Glutamatergic neuron (in vitro differentiated cells): ENCODE data around the gene TMEM250. TPM values are rescaled to one million over a fixed set of nuclear protein-coding genes. Genes with fewer than 3 reads are reported as not detected.

Experiments
- DNase-seq: peaks from one replicate; pipeline ENCODE4 v3.0.0; 2022
- H3K27ac Mint-ChIP-seq: one replicate; pipeline ENCODE4 v1.8.0; 2020; ENCODE audit warnings: mild to moderate bottlenecking, mixed read lengths, inconsistent platforms; ENCODE audit not compliant: unreplicated experiment
- H3K27me3 Mint-ChIP-seq: one replicate; pipeline ENCODE4 v1.8.0; 2020; ENCODE audit warnings: mild to moderate bottlenecking, moderate library complexity, mixed read lengths, inconsistent platforms; ENCODE audit not compliant: unreplicated experiment
- H3K36me3 Mint-ChIP-seq: one replicate; pipeline ENCODE4 v1.8.0; 2020; ENCODE audit warnings: mild to moderate bottlenecking, mixed read lengths, inconsistent platforms; ENCODE audit not compliant: unreplicated experiment
- H3K4me1 Mint-ChIP-seq: one replicate; pipeline ENCODE4 v1.8.0; 2020; ENCODE audit warnings: mild to moderate bottlenecking, low read depth, mixed read lengths, inconsistent platforms; ENCODE audit not compliant: unreplicated experiment
- H3K4me3 Mint-ChIP-seq: one replicate; pipeline ENCODE4 v1.8.0; 2020; ENCODE audit warnings: mild to moderate bottlenecking, mixed read lengths, inconsistent platforms; ENCODE audit not compliant: unreplicated experiment
- H3K9me3 Mint-ChIP-seq: one replicate; pipeline ENCODE4 v1.8.0; 2020; ENCODE audit warnings: mild to moderate bottlenecking, moderate library complexity, mixed read lengths, inconsistent platforms; ENCODE audit not compliant: unreplicated experiment
- total RNA-seq: library from RNA; stranded (reverse); fragmentation: NEBNext Ultra II Directional; extraction: Animal tissue kit (Norgen Biotek cat#: 25700); gene quantifications from one replicate; pipeline ENCODE4 v1.2.1, GENCODE V29; 2021; ENCODE audit not compliant: unreplicated experiment
- TF ChIP-seq, protein P1 (sequence below): fragments of 200-600 bp; sonication (generic); IDR thresholded peaks from one replicate; pipeline ENCODE4 v1.5.0; 2021; ENCODE audit not compliant: partially characterized antibody, unreplicated experiment

The TMEM250 gene
- total RNA-seq, 1 donor from 2014 or later, result 16.0 TPM

- no peak for DNase-seq
- Mint-ChIP-seq H3K36me3 (no peaks in the 10 kb centered on the region), H3K4me3 (no peak overlapping the region), H3K27me3 (peaks cover 1% of the 10 kb centered on the region), H3K9me3 (peaks cover 2% of the 10 kb centered on the region), H3K27ac (no peak overlapping the region), H3K4me1 (peaks cover 4% of the 10 kb centered on the region)
- TF ChIP-seq, protein P1, sequence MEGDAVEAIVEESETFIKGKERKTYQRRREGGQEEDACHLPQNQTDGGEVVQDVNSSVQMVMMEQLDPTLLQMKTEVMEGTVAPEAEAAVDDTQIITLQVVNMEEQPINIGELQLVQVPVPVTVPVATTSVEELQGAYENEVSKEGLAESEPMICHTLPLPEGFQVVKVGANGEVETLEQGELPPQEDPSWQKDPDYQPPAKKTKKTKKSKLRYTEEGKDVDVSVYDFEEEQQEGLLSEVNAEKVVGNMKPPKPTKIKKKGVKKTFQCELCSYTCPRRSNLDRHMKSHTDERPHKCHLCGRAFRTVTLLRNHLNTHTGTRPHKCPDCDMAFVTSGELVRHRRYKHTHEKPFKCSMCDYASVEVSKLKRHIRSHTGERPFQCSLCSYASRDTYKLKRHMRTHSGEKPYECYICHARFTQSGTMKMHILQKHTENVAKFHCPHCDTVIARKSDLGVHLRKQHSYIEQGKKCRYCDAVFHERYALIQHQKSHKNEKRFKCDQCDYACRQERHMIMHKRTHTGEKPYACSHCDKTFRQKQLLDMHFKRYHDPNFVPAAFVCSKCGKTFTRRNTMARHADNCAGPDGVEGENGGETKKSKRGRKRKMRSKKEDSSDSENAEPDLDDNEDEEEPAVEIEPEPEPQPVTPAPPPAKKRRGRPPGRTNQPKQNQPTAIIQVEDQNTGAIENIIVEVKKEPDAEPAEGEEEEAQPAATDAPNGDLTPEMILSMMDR, result no peak
Observed at GRCh38 chr9:136144450-136144849, 25.8 kb upstream of the TMEM250 start.

DNA sequence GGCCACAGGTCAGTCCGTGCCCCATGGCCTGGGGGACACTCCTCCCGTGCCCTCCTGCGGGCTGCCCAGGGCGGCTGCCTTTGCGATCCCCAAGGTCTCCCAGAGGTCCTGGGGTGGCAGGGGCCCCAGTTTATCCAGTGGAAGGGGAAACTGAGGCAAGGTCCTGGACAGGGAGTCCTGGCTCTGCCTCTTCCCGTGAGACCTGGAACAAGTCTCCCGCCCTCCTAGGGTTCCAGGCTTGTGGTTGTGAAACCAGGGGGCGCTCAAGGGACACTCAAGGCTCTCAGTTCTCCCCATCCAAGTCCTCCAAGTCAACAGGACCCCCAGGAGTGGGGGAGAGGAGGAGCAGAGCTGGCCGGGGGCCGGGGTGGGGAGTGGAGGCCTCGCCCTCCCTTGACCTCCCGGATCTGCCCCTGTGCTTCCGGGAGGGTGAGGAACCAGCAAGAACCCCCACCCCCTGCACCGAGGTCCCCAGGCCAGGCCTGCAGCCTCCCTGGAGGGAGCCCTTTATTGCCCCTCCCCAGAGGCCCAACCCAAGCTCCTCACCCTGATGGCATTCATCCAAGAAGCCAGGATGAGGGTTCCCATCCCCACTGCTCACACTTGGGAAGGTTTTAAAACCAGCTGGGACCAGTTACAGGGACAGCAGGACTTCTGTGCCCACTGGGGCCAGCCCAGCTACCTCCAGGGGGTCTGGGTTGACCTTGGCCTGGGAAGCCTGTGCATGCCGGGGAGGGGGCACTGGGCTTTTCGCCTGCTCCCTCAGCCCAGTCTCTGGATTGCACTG, 24.7 kb upstream of the TMEM250 start:
- H3K9me3 Mint-ChIP-seq, result peaks cover 2% of the 10 kb centered on the region
- no peak overlapping the region for H3K4me3 Mint-ChIP-seq
- DNase-seq, result peak; percentile 65
- TF ChIP-seq, protein P1, result peak; percentile 57
- H3K4me1 Mint-ChIP-seq, result peaks cover 7% of the 10 kb centered on the region
- H3K36me3 Mint-ChIP-seq, result no peaks in the 10 kb centered on the region
- H3K27me3 Mint-ChIP-seq, result peaks cover 1% of the 10 kb centered on the region
- H3K27ac Mint-ChIP-seq, result no peak overlapping the region

DNA sequence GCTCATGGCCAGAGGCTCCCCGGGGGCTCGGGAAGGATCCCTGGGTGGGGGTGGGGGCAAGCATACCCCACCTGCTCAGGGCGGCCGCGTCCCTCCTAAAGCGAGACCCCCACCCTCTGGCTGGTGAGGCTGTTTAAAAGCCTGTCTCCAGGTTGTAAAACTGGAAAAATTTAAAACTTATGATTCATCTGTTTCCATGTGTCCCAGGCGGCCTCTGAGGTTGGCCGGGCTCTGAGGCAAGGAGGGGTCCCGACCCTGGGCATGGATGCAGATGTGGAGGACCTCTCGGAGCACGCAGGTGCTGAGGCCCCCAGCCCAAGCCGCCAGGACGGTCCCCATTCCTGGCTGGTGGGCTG, 24.2 kb upstream of the TMEM250 start:
- no peak overlapping the region for H3K27ac Mint-ChIP-seq
- H3K36me3 Mint-ChIP-seq, result no peaks in the 10 kb centered on the region
- TF ChIP-seq, protein P1, result no peak
- H3K4me3 Mint-ChIP-seq, result no peak overlapping the region
- H3K4me1 Mint-ChIP-seq, result peaks cover 6% of the 10 kb centered on the region
- DNase-seq, result no peak
- peaks cover 2% of the 10 kb centered on the region for H3K9me3 Mint-ChIP-seq
- H3K27me3 Mint-ChIP-seq, result peaks cover 1% of the 10 kb centered on the region

DNA sequence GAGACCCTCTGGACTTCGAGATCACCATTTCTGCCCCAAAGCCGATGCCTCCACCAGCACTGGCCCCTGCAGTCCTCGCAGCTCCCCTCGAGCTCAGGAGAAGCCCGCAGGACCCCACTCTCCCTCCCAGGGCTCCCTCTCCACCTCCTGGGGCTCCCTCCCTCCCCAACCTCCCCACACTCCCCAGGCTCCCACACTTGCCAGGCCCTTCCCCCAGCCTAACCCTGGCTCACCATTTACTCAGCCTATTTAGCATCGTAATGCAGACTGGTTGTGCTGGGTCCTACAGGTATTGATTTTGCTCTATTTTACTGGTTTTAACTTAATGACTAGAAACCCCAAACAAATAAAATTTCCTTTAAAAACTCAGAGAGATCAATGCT, 23.7 kb upstream of the TMEM250 start:
- TF ChIP-seq, protein P1, result no peak
- no peaks in the 10 kb centered on the region for H3K36me3 Mint-ChIP-seq
- no peak overlapping the region for H3K4me3 Mint-ChIP-seq
- DNase-seq, result no peak
- peaks cover 1% of the 10 kb centered on the region for H3K27me3 Mint-ChIP-seq
- peaks cover 6% of the 10 kb centered on the region for H3K4me1 Mint-ChIP-seq
- H3K9me3 Mint-ChIP-seq, result peaks cover 2% of the 10 kb centered on the region
- H3K27ac Mint-ChIP-seq, result no peak overlapping the region

- TF ChIP-seq, protein P1, result no peak
- peak; percentile 12 for DNase-seq
- peaks cover 1% of the 10 kb centered on the region for H3K27me3 Mint-ChIP-seq
- H3K4me1 Mint-ChIP-seq, result peaks cover 6% of the 10 kb centered on the region
- no peak overlapping the region for H3K4me3 Mint-ChIP-seq
- H3K9me3 Mint-ChIP-seq, result peaks cover 2% of the 10 kb centered on the region
- H3K27ac Mint-ChIP-seq, result no peak overlapping the region
- H3K36me3 Mint-ChIP-seq, result no peaks in the 10 kb centered on the region
Observed at GRCh38 chr9:136141682-136142413, 23.2 kb upstream of the TMEM250 start.
